ENCODE data around the gene HSD17B10. TPM values are rescaled to one million over a fixed set of nuclear protein-coding genes. Genes with fewer than 3 reads are reported as not detected.

HSD17B10 gene
- total RNA-seq, 4 donors from 2014 or later = 68.1 to 137 (median 86.0) TPM

GRCh38 chrX:53441531-53442321 lies 7.6 kb upstream of the HSD17B10 start:
- DNase-seq (ENCODE audit: low spot score in 2 of 2) = peak; percentile 14 to 28
- TF ChIP-seq EP300 (IDR thresholded peaks at IDR 0.05) = no peak
- no peak for TF ChIP-seq POLR2A (IDR thresholded peaks at IDR 0.05)
- no peak for TF ChIP-seq CTCF (IDR thresholded peaks at IDR 0.05)
- no peaks in the 10 kb centered on the region for H3K36me3 ChIP-seq
- 0 to 27% methylated on average over 8 to 44 of the region's 44 CpGs for WGBS, 2 donors
- peak overlapping the region; percentile 19 to 51 (median 34) for H3K4me3 ChIP-seq
- peaks cover 0 to 59% of the 10 kb centered on the region in 2 donors for H3K27me3 ChIP-seq
- no peaks in the 10 kb centered on the region for H3K9me3 ChIP-seq
- peaks cover 0 to 15% (median 0%) of the 10 kb centered on the region in 4 donors for H3K4me1 ChIP-seq
- H3K27ac ChIP-seq = peak overlapping the region in 1 of 4 donors; percentile 82

GRCh38 chrX:53440621-53441517 lies 6.7 kb upstream of the HSD17B10 start:
- Histone ChIP-seq H3K36me3 (no peaks in the 10 kb centered on the region), H3K9me3 (no peaks in the 10 kb centered on the region), H3K4me1 (peaks cover 0 to 19% (median 0%) of the 10 kb centered on the region in 4 donors), H3K4me3 (peak overlapping the region; percentile 19 to 51 (median 34)), H3K27ac (peak overlapping the region in 3 of 4 donors; percentile 65 to 82 (median 72)), H3K27me3 (peaks cover 0 to 55% of the 10 kb centered on the region in 2 donors)
- peak; percentile 59 to 60 for DNase-seq (ENCODE audit: low spot score in 2 of 2)
- TF ChIP-seq EP300 (IDR thresholded peaks at IDR 0.05) = peak in 1 of 2 donors; percentile 65
- no peak for TF ChIP-seq POLR2A (IDR thresholded peaks at IDR 0.05)
- WGBS, 2 donors = 9 to 31% methylated on average over 33 to 39 of the region's 39 CpGs

GRCh38 chrX:53440101-53440500 lies 5.9 kb upstream of the HSD17B10 start:
- Histone ChIP-seq H3K27me3 (peaks cover 0 to 54% of the 10 kb centered on the region in 2 donors), H3K9me3 (no peaks in the 10 kb centered on the region), H3K27ac (peak overlapping the region in 3 of 4 donors; percentile 65 to 82 (median 72)), H3K4me1 (peaks cover 0 to 19% (median 0%) of the 10 kb centered on the region in 4 donors), H3K36me3 (no peaks in the 10 kb centered on the region), H3K4me3 (peak overlapping the region in 1 of 4 donors; percentile 51)
- 67 to 83% methylated on average over 5 of the region's 5 CpGs for WGBS, 2 donors
- no peak for DNase-seq (ENCODE audit: low spot score in 2 of 2)
- no peak for TF ChIP-seq EP300 (IDR thresholded peaks at IDR 0.05)
- no peak for TF ChIP-seq POLR2A (IDR thresholded peaks at IDR 0.05)
- TF ChIP-seq CTCF (IDR thresholded peaks at IDR 0.05) = no peak

GRCh38 chrX:53438832-53439230 lies 4.7 kb upstream of the HSD17B10 start:
- WGBS, 2 donors = 54 to 86% methylated on average over 1 of the region's 1 CpG
- no peak for DNase-seq (ENCODE audit: low spot score in 2 of 2)
- Histone ChIP-seq H3K27ac (no peak overlapping the region), H3K36me3 (no peaks in the 10 kb centered on the region), H3K4me3 (no peak overlapping the region), H3K9me3 (no peaks in the 10 kb centered on the region), H3K4me1 (peaks cover 0 to 26% (median 0%) of the 10 kb centered on the region in 4 donors), H3K27me3 (peaks cover 0 to 55% of the 10 kb centered on the region in 2 donors)
- TF ChIP-seq EP300 (IDR thresholded peaks at IDR 0.05) (no peak), POLR2A (IDR thresholded peaks at IDR 0.05) (no peak), CTCF (IDR thresholded peaks at IDR 0.05) (no peak)

- H3K36me3 ChIP-seq = no peaks in the 10 kb centered on the region
- TF ChIP-seq POLR2A (IDR thresholded peaks at IDR 0.05) (no peak), EP300 (IDR thresholded peaks at IDR 0.05) (no peak), CTCF (IDR thresholded peaks at IDR 0.05) (no peak)
- no peak overlapping the region for H3K4me3 ChIP-seq
- peaks cover 0 to 30% (median 0%) of the 10 kb centered on the region in 4 donors for H3K4me1 ChIP-seq
- DNase-seq (ENCODE audit: low spot score in 2 of 2) = no peak
- no peak overlapping the region for H3K27ac ChIP-seq
- peaks cover 0 to 60% of the 10 kb centered on the region in 2 donors for H3K27me3 ChIP-seq
- no peaks in the 10 kb centered on the region for H3K9me3 ChIP-seq
- 67 to 68% methylated on average over 5 of the region's 5 CpGs for WGBS, 2 donors
Measured at GRCh38 chrX:53438174-53438831, 4.1 kb upstream of the HSD17B10 start.
